Measurements from ENCODE around the gene MYO3B. TPM values are rescaled to one million over a fixed set of nuclear protein-coding genes. Genes with fewer than 3 reads are reported as not detected.

The MYO3B gene
- total and polyA plus RNA-seq, 2 of the 8 experiments (the other 6 are each of a cell fraction or from before 2014, with no cell fraction given) = 0.17 to 0.19 TPM

DNA sequence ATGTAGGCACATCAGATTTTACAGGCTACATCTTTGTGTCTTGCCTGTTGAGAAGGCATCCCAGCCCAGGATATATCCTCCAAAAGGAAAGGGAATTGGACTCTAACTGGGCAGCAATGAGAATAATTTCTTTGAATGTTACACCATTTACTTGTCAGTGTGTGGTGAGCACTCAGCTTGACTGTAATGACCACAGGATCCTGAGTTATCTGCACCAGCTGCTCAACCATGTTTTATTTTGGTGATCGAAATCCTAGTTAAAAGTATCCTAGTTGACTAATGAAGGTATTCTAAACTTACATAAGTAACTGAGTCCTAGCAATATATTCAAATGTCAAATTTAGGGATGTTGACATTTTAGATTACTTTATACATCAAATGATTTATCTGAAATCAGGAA, 123.0 kb downstream of the MYO3B start:
- Histone ChIP-seq H3K56ac (replicated peaks; ENCODE audit: insufficient read length, low read depth, low read length) (no peak overlapping the region), H3K4me2 (ENCODE audit: insufficient read depth in 1 of 2, low read depth in 2 of 2, low read length in 2 of 2) (no peak overlapping the region), H2AFZ (ENCODE audit: low read length) (no peak overlapping the region), H2BK5ac (ENCODE audit: low read depth, low read length) (no peak overlapping the region), H3K79me1 (ENCODE audit: low read depth, low read length) (no peaks in the 10 kb centered on the region), H2BK20ac (ENCODE audit: low read length) (no peak overlapping the region), H3K4me3 (ENCODE audit: extremely low read depth in 1 of 4, insufficient read depth in 2 of 4, low read depth in 3 of 4, low read length in 4 of 4) (no peak overlapping the region), H3K9ac (replicated peaks in 1 of 4; ENCODE audit: extremely low read depth in 1 of 4, low read depth in 3 of 4, low read length in 3 of 4) (no peak overlapping the region), H4K5ac (ENCODE audit: insufficient read length, low read depth, low read length) (no peak overlapping the region), H3K9me3 (ENCODE audit: insufficient read depth in 2 of 2, low read depth in 1 of 2, low read length in 1 of 2) (no peaks in the 10 kb centered on the region), H3K23me2 (ENCODE audit: low read depth, low read length) (no peaks in the 10 kb centered on the region), H2AK5ac (ENCODE audit: low read depth, low read length) (no peak overlapping the region), H3K23ac (ENCODE audit: insufficient read length) (no peak overlapping the region), H3K14ac (ENCODE audit: insufficient read length) (no peak overlapping the region), H3K79me2 (ENCODE audit: control insufficient read depth in 1 of 2, insufficient read depth in 2 of 2, low read length in 2 of 2) (no peaks in the 10 kb centered on the region), H3K27me3 (replicated peaks in 1 of 4; ENCODE audit: control insufficient read depth in 3 of 4, extremely low read depth in 1 of 4, insufficient read depth in 3 of 4, low read length in 3 of 4) (no peaks in the 10 kb centered on the region), H3K4ac (replicated peaks; ENCODE audit: insufficient read length, low read depth, low read length) (no peak overlapping the region), H3K36me3 (ENCODE audit: control insufficient read depth in 2 of 4, insufficient read depth in 4 of 4, low read length in 3 of 4) (no peaks in the 10 kb centered on the region), H2BK15ac (ENCODE audit: low read length) (no peak overlapping the region), H3K27ac (ENCODE audit: low read depth, low read length) (no peak overlapping the region), H2BK120ac (replicated peaks; ENCODE audit: low read depth, low read length) (no peak overlapping the region), H4K8ac (ENCODE audit: extremely low read depth, insufficient read depth, low read length) (no peak overlapping the region), H2BK12ac (ENCODE audit: low read depth, low read length) (no peak overlapping the region), H3K4me1 (replicated peaks in 1 of 4; ENCODE audit: control insufficient read depth in 3 of 4, insufficient read depth in 4 of 4, low read length in 3 of 4) (no peaks in the 10 kb centered on the region), H4K20me1 (replicated peaks in 1 of 2; ENCODE audit: control insufficient read depth in 1 of 2, insufficient read depth in 2 of 2, low read length in 2 of 2) (no peaks in the 10 kb centered on the region), H4K91ac (replicated peaks; ENCODE audit: insufficient read length, low read length) (no peak overlapping the region), H3K18ac (ENCODE audit: extremely low read depth, low read length) (no peak overlapping the region)
- 92% methylated on average over 1 of the region's 1 CpG; no CpG with 5 or more reads in 1 of the 2 experiments for WGBS, 2 experiments (ENCODE audit: extremely low coverage in 1 of 2, insufficient coverage in 1 of 2, insufficient read length in 1 of 2, insufficient replicate concordance in 2 of 2, low coverage in 1 of 2, low lambda C conversion rate in 2 of 2, missing lambda C conversion rate in 1 of 2)
- CTCF ChIA-PET (ENCODE audit: partially characterized antibody) = interaction anchor here (0.6 to 1.1 kb wide), 4 partner anchors 9 to 1144 kb away, joined by 3 to 6 read pairs (median 3); no protein-coding TSS in a partner anchor
- no peak for TF ChIP-seq TCF12 (IDR thresholded peaks at IDR 0.05; ENCODE audit: low read depth, low read length)
- no peak for TF ChIP-seq EZH2 (IDR thresholded peaks at IDR 0.05; ENCODE audit: low read depth, low read length, severe bottlenecking)
- no peak for TF ChIP-seq JUN (IDR thresholded peaks at IDR 0.05; ENCODE audit: low read depth, low read length)
- TF ChIP-seq TBP (IDR thresholded peaks at IDR 0.05; ENCODE audit: low read depth, low read length) = no peak
- TF ChIP-seq SAP30 (IDR thresholded peaks at IDR 0.05; ENCODE audit: insufficient read depth, insufficient replicate concordance, low read length) = no peak
- TF ChIP-seq TAF1 (IDR thresholded peaks at IDR 0.05; ENCODE audit: low read depth, low read length) = no peak
- no peak for TF ChIP-seq SIRT6 (IDR thresholded peaks at IDR 0.05; ENCODE audit: low read length)
- TF ChIP-seq, protein P1, sequence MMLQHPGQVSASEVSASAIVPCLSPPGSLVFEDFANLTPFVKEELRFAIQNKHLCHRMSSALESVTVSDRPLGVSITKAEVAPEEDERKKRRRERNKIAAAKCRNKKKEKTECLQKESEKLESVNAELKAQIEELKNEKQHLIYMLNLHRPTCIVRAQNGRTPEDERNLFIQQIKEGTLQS (IDR thresholded peaks at IDR 0.05; ENCODE audit: insufficient read depth, low read depth, low read length) = no peak
- TF ChIP-seq KDM4A (IDR thresholded peaks at IDR 0.05; ENCODE audit: low read depth, low read length, severe bottlenecking) = no peak
- no peak for TF ChIP-seq RFX5 (IDR thresholded peaks at IDR 0.05; ENCODE audit: borderline replicate concordance, low read depth, low read length)
- TF ChIP-seq, protein P2, sequence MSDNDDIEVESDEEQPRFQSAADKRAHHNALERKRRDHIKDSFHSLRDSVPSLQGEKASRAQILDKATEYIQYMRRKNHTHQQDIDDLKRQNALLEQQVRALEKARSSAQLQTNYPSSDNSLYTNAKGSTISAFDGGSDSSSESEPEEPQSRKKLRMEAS (IDR thresholded peaks at IDR 0.05) = no peak
- DNase-seq (ENCODE audit: low read depth in 1 of 2, low spot score in 2 of 2) (no peak), FAIRE-seq (no peak)
- POLR2A ChIA-PET (ENCODE audit: partially characterized antibody) = interaction anchor here (0.6 to 1.3 kb wide), 2 partner anchors 14 to 558 kb away, joined by 3 to 4 read pairs; no protein-coding TSS in a partner anchor
